GM21786 (cell line): ENCODE results near the gene PTPRN2.

Experiments
- ATAC-seq: cut with Tn5 transposase; IDR thresholded peaks from one replicate; pipeline ENCODE4 v1.9.1; 2021; ENCODE audit not compliant: unreplicated experiment

PTPRN2 gene

GRCh38 chr7:158581440-158582088 lies 6.1 kb downstream of the PTPRN2 start:
- ATAC-seq, result no peak

- ATAC-seq, result no peak
Measured at GRCh38 chr7:158579662-158580646, 7.7 kb downstream of the PTPRN2 start.

GRCh38 chr7:158576050-158576762 lies 11.4 kb downstream of the PTPRN2 start:
- ATAC-seq, result no peak

DNA sequence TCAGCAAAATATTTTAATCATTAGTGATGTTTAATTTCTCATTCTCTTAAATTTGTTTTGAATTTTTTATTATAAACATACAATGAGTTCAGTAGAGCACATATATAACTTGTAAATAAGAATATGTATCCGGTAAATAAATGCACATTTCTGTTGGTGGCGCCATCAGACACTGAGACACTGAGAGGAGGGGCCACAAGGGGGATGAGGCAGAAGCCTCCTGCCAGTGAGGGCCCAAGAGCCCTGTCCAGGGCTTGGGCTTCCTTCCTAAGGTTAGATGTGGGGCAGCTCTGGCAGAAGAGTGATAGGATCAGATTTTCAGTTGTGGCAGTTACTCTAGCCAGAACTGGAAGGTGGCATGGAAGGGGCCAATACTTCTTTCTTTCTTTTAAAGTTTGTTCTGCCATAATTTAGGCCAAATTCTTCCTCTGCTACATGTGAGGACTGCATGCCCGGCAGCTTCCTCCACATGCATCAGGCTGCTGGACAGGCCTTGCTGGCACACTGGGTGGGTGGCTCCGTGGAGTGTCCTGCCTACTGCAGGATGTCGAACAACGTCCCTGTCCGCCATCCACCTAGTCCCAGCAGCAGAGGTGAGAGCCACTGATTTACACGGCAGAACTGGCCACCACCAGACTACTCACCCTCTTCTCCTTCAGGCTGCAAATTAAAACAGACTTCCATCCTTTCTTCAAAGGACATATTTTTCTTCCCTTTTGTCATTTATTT lies 13.2 kb downstream of the PTPRN2 start:
- no peak for ATAC-seq

- no peak for ATAC-seq
Measured at GRCh38 chr7:158573310-158573709, 14.3 kb downstream of the PTPRN2 start.

- no peak for ATAC-seq
Measured at GRCh38 chr7:158572000-158572828, 15.4 kb downstream of the PTPRN2 start.

- ATAC-seq, result no peak
Measured at GRCh38 chr7:158570449-158571170, 17.0 kb downstream of the PTPRN2 start.

GRCh38 chr7:158569858-158570323 lies 17.7 kb downstream of the PTPRN2 start:
- ATAC-seq, result no peak

- ATAC-seq, result no peak
Measured at GRCh38 chr7:158568974-158569857, 18.4 kb downstream of the PTPRN2 start.

GRCh38 chr7:158567153-158567603 lies 20.4 kb downstream of the PTPRN2 start:
- ATAC-seq, result no peak

DNA sequence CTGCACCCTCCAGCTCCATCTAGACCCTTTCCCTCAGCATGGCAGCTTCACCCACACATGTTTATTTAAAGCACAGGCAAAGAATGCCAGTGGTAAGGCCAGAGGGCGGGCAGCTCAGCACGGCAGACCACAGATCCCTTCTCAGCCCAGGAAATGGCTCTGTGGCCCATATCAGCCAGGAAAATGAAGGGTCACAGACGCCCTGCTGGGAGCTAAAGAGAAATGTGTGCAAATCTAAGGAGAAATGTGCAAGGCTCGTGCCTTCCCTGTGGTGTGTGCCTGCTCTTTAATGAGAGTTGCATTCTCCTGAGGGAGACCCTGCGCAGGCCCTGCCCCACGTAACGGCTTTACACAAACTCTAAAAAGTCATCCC lies 23.0 kb downstream of the PTPRN2 start:
- no peak for ATAC-seq

GRCh38 chr7:158563911-158564662 lies 23.5 kb downstream of the PTPRN2 start:
- no peak for ATAC-seq

GRCh38 chr7:158563051-158563450 lies 24.6 kb downstream of the PTPRN2 start:
- ATAC-seq, result no peak

- no peak for ATAC-seq
Measured at GRCh38 chr7:158562517-158562916, 25.1 kb downstream of the PTPRN2 start.

- ATAC-seq, result no peak
Measured at GRCh38 chr7:158561659-158562058, 26.0 kb downstream of the PTPRN2 start.

GRCh38 chr7:158560386-158560785 lies 27.2 kb downstream of the PTPRN2 start:
- ATAC-seq, result no peak

DNA sequence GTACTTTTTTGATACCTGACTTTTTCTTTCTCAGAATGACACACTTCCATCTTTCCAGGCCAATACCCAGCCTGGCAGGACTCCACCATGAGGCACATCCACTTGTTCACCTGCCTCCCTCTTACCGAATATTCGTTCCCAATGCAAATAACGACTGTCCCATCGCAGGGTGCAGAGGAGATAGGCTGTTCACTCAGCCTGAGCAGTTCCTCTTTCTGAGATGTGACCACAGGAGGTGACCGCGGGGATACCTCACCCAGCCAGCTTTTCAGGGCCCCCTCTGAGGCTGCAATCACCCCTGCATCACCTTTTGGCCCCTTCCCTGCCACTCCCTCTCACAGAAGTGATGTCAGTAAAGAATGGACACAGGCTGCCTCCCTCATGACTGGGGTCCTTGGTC lies 28.3 kb downstream of the PTPRN2 start:
- ATAC-seq, result no peak
